HL-60 (cell line): ENCODE measurements around the gene ZNF860.

Experiments used
- DNase-seq, 2 experiments: peaks; one replicate each; pipeline ENCODE4 v3.0.0-alpha.2; 2010 to 2020; ENCODE audit warnings: low read depth in 1 of 2, low spot score in 1 of 2
- H3K27ac ChIP-seq: fragments of 250-450 bp; sonication (Bioruptor Pico); replicated peaks from 2 replicates; pipeline ENCODE4 v1.5.1; 2020; ENCODE audit warnings: mild to moderate bottlenecking, moderate library complexity
- H3K27me3 ChIP-seq: fragments of 250-450 bp; sonication (Bioruptor Pico); 2 replicates; pipeline ENCODE4 v1.5.1; 2021; ENCODE audit warnings: mild to moderate bottlenecking, moderate library complexity; ENCODE audit not compliant: insufficient read depth, poor library complexity, severe bottlenecking
- H3K4me3 ChIP-seq: replicated peaks from 2 replicates; pipeline ENCODE4 v1.5.1; 2011; ENCODE audit warnings: mild to moderate bottlenecking, control low read depth, low read length; ENCODE audit not compliant: insufficient read depth
- GABPA ChIP-seq: IDR thresholded peaks from 2 replicates; pipeline ENCODE4 v1.6.1; 2012; ENCODE audit warnings: low read depth
- POLR2AphosphoS5 ChIP-seq: IDR thresholded peaks from 2 replicates; pipeline ENCODE4 v1.6.1; 2012; ENCODE audit warnings: low read depth
- TF ChIP-seq, protein P1 (sequence below): IDR thresholded peaks from 2 replicates; pipeline ENCODE4 v1.6.1; 2012; ENCODE audit warnings: low read depth; ENCODE audit not compliant: insufficient replicate concordance
- TF ChIP-seq, protein P2 (sequence below): IDR thresholded peaks from one replicate; pipeline ENCODE4 v1.5.1; 2011; ENCODE audit warnings: low read length, control low read depth, inconsistent platforms; ENCODE audit not compliant: insufficient read depth

The ZNF860 gene

DNA sequence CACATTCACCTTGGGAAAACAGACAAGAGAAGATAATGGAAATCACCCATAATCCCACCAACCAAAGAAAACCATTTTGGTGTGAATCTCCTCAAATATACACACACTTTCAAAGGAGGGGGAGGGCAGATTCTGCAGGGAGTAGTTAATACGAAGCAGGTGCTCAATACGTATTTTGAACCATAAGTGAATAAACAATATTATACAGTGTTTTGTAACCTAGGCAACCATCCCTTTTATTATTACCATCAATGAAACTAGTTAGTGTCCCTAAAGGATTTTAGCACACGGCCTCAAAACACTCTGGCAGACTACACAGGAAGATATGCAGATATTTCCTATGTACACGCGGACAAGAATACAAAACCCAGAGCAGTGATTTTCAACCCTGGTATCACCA is 6.6 kb upstream of the ZNF860 start:
- Histone ChIP-seq H3K27me3 (peaks cover 19% of the 10 kb centered on the region), H3K4me3 (no peak overlapping the region), H3K27ac (no peak overlapping the region)
- TF ChIP-seq, protein P1, sequence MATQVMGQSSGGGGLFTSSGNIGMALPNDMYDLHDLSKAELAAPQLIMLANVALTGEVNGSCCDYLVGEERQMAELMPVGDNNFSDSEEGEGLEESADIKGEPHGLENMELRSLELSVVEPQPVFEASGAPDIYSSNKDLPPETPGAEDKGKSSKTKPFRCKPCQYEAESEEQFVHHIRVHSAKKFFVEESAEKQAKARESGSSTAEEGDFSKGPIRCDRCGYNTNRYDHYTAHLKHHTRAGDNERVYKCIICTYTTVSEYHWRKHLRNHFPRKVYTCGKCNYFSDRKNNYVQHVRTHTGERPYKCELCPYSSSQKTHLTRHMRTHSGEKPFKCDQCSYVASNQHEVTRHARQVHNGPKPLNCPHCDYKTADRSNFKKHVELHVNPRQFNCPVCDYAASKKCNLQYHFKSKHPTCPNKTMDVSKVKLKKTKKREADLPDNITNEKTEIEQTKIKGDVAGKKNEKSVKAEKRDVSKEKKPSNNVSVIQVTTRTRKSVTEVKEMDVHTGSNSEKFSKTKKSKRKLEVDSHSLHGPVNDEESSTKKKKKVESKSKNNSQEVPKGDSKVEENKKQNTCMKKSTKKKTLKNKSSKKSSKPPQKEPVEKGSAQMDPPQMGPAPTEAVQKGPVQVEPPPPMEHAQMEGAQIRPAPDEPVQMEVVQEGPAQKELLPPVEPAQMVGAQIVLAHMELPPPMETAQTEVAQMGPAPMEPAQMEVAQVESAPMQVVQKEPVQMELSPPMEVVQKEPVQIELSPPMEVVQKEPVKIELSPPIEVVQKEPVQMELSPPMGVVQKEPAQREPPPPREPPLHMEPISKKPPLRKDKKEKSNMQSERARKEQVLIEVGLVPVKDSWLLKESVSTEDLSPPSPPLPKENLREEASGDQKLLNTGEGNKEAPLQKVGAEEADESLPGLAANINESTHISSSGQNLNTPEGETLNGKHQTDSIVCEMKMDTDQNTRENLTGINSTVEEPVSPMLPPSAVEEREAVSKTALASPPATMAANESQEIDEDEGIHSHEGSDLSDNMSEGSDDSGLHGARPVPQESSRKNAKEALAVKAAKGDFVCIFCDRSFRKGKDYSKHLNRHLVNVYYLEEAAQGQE = no peak
- TF ChIP-seq POLR2AphosphoS5 = no peak
- TF ChIP-seq GABPA = no peak
- DNase-seq = no peak

DNA sequence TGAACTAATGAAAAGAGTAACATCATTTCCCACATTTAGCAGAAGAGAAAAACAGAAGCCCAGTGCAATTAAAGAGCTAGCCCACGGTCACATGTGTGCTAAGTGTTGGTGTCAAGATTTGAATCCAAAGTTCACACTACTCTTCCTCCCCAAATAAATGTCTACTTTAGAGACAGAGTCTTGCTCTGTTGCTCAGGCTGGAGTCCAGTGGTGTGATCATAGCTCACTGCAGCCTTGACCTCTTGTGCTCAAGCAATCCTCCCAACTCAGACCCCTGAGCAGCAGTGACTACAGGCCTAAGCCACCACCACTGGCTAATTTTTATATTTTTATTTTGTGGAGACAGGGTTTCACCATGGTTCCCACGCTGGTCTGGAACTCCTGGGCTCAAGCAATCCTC is 5.2 kb upstream of the ZNF860 start:
- Histone ChIP-seq H3K4me3 (no peak overlapping the region), H3K27ac (no peak overlapping the region), H3K27me3 (peaks cover 28% of the 10 kb centered on the region)

DNA sequence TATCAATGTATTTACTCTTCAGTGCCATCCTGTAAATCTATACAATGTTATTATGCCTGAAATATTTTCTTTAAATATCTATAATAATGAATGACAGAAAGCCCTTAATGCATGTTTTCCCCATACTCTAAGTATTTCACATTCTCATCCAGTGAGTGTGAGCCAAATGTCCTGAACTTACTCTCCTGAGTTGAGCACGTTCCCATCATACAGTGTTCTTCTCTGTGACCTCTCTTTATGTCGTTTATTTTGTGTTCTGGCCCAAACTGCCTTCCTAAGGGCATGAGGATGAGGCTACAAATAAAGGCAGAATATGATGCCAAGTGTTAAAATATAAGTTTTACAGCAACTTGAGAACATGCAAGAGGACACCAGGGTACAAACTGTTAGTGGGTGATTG is 3.8 kb upstream of the ZNF860 start:
- H3K27ac ChIP-seq = no peak overlapping the region
- no peak for DNase-seq
- peaks cover 43% of the 10 kb centered on the region for H3K27me3 ChIP-seq
- TF ChIP-seq, protein P1 = no peak
- no peak for TF ChIP-seq POLR2AphosphoS5
- TF ChIP-seq, protein P2, sequence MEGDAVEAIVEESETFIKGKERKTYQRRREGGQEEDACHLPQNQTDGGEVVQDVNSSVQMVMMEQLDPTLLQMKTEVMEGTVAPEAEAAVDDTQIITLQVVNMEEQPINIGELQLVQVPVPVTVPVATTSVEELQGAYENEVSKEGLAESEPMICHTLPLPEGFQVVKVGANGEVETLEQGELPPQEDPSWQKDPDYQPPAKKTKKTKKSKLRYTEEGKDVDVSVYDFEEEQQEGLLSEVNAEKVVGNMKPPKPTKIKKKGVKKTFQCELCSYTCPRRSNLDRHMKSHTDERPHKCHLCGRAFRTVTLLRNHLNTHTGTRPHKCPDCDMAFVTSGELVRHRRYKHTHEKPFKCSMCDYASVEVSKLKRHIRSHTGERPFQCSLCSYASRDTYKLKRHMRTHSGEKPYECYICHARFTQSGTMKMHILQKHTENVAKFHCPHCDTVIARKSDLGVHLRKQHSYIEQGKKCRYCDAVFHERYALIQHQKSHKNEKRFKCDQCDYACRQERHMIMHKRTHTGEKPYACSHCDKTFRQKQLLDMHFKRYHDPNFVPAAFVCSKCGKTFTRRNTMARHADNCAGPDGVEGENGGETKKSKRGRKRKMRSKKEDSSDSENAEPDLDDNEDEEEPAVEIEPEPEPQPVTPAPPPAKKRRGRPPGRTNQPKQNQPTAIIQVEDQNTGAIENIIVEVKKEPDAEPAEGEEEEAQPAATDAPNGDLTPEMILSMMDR = no peak
- no peak overlapping the region for H3K4me3 ChIP-seq

More for the DNA sequence above, 5.2 kb upstream of the ZNF860 start:
- DNase-seq = no peak
- TF ChIP-seq, protein P2 = no peak
- no peak for TF ChIP-seq POLR2AphosphoS5

DNA sequence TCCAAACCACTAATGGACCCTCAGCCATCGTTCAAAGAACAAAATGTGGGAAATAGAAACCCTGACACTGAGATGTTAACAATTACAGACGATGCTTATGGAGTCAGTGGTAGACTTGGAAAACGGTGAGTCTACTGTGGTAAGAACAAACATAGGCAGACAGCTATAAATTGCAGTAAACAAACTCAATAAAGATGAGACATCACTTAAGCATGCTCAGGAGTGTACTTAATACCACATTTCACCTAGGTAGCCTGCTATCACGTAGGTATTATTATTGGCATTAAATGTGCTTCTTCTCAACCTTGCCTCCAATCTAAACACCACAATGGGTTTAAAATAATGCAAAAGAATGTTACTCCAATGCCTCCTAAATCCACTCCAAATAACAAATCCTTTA is 3.0 kb upstream of the ZNF860 start:
- Histone ChIP-seq H3K27me3 (peaks cover 43% of the 10 kb centered on the region), H3K27ac (no peak overlapping the region), H3K4me3 (no peak overlapping the region)
- TF ChIP-seq, protein P2 = no peak
- TF ChIP-seq POLR2AphosphoS5 = no peak
- TF ChIP-seq, protein P1 = no peak
- DNase-seq = no peak
